Smooth muscle cell (in vitro differentiated cells): ENCODE data around the gene SLIT3. TPM values are rescaled to one million over a fixed set of nuclear protein-coding genes. Genes with fewer than 3 reads are reported as not detected.
A peak's percentile ranks its signal among the peaks of the same experiment; 100 is the strongest.

Experiments used
- DNase-seq: peaks from one replicate; lab custom pipeline; 2025; ENCODE audit not compliant: unreplicated experiment; lab: John Stamatoyannopoulos, UW
- H2AFZ ChIP-seq: fragments of 200-600 bp; sonication (generic); 2 replicates; pipeline ENCODE4 v1.6.0; 2016; ENCODE audit warnings: antibody characterized with exemption, low read depth, mild to moderate bottlenecking
- H3F3A ChIP-seq: fragments of 200-600 bp; sonication (generic); 2 replicates; pipeline ENCODE4 v1.6.0; 2017; ENCODE audit warnings: antibody characterized with exemption, low read depth
- H3K27ac ChIP-seq: fragments of 200-600 bp; sonication (generic); 2 replicates; pipeline ENCODE4 v1.5.1; 2016; ENCODE audit warnings: low read depth, mild to moderate bottlenecking
- H3K27me3 ChIP-seq: fragments of 200-600 bp; sonication (generic); 2 replicates; pipeline ENCODE4 v1.6.1; 2016; ENCODE audit warnings: low read depth, mild to moderate bottlenecking
- H3K36me3 ChIP-seq: fragments of 200-600 bp; sonication (generic); 2 replicates; pipeline ENCODE4 v1.5.1; 2016; ENCODE audit warnings: low read depth
- H3K4me1 ChIP-seq: fragments of 200-600 bp; sonication (generic); 2 replicates; pipeline ENCODE4 v1.5.1; 2016; ENCODE audit warnings: low read depth
- H3K4me2 ChIP-seq: fragments of 200-600 bp; sonication (generic); 2 replicates; pipeline ENCODE4 v1.6.0; 2016; ENCODE audit warnings: mild to moderate bottlenecking
- H3K4me3 ChIP-seq: fragments of 200-600 bp; sonication (generic); 2 replicates; pipeline ENCODE4 v1.5.1; 2016; ENCODE audit warnings: mild to moderate bottlenecking
- H3K79me2 ChIP-seq: fragments of 200-600 bp; sonication (generic); 2 replicates; pipeline ENCODE4 v1.6.0; 2016; ENCODE audit warnings: low read depth, mild to moderate bottlenecking
- H3K9ac ChIP-seq: fragments of 200-600 bp; sonication (generic); 2 replicates; pipeline ENCODE4 v1.6.0; 2016; ENCODE audit warnings: low read depth
- H3K9me3 ChIP-seq: fragments of 200-600 bp; sonication (generic); replicated peaks from 2 replicates; pipeline ENCODE4 v1.5.1; 2016; ENCODE audit warnings: low read depth
- H4K20me1 ChIP-seq: fragments of 200-600 bp; sonication (generic); 2 replicates; pipeline ENCODE4 v1.6.0; 2016; ENCODE audit warnings: low read depth
- CTCF ChIP-seq: fragments of 200-600 bp; sonication (generic); IDR thresholded peaks from 2 replicates; pipeline ENCODE4 v1.5.1; 2017; ENCODE audit warnings: borderline replicate concordance, mild to moderate bottlenecking, antibody characterized with exemption; ENCODE audit not compliant: insufficient read depth, poor library complexity, severe bottlenecking
- WGBS: methylation state at CpG from one replicate; pipeline ENCODE4 v1.1.7; 2016; ENCODE audit warnings: low lambda C conversion rate; 5-methylcytosine and 5-hydroxymethylcytosine counted together
- polyA plus RNA-seq: library from polyadenylated mRNA; unstranded; fragments of >200 nt; fragmentation: Nextera tagmentation; extraction: Ambion mirVana; gene quantifications from 2 replicates; pipeline ENCODE4 v1.2.1, GENCODE V29; 2016
- total RNA-seq: library from RNA; depleted of rRNA; stranded (reverse); fragments of >200 nt; gene quantifications from 2 replicates; pipeline ENCODE4 v1.2.3, GENCODE V29; 2014

The SLIT3 gene
- total and polyA plus RNA-seq, 2 experiments from 2014 or later: 25.4 to 29.5 TPM

GRCh38 chr5:169272111-169272510 lies 28.8 kb downstream of the SLIT3 start:
- Histone ChIP-seq H3K4me3 (no peak overlapping the region), H3K9ac (no peak overlapping the region), H2AFZ (no peak overlapping the region), H4K20me1 (no peaks in the 10 kb centered on the region), H3K27ac (no peak overlapping the region), H3K4me1 (no peaks in the 10 kb centered on the region), H3K27me3 (no peaks in the 10 kb centered on the region), H3K9me3 (no peaks in the 10 kb centered on the region), H3K79me2 (no peaks in the 10 kb centered on the region), H3K36me3 (no peaks in the 10 kb centered on the region), H3K4me2 (no peak overlapping the region), H3F3A (no peaks in the 10 kb centered on the region)
- no peak for DNase-seq
- WGBS: 95% methylated on average over 5 of the region's 5 CpGs
- TF ChIP-seq CTCF: no peak

- Histone ChIP-seq H3K4me3 (no peak overlapping the region), H3K9me3 (no peaks in the 10 kb centered on the region), H3K4me1 (no peaks in the 10 kb centered on the region), H3F3A (no peaks in the 10 kb centered on the region), H3K36me3 (no peaks in the 10 kb centered on the region), H2AFZ (no peak overlapping the region), H3K27ac (no peak overlapping the region), H3K9ac (no peak overlapping the region), H3K4me2 (no peak overlapping the region), H3K79me2 (no peaks in the 10 kb centered on the region), H3K27me3 (no peaks in the 10 kb centered on the region), H4K20me1 (no peaks in the 10 kb centered on the region)
- TF ChIP-seq CTCF: no peak
- DNase-seq: no peak
- 94% methylated on average over 3 of the region's 3 CpGs for WGBS
Observed at GRCh38 chr5:169270827-169271226, 30.1 kb downstream of the SLIT3 start.

- H2AFZ ChIP-seq: no peak overlapping the region
- H3F3A ChIP-seq: no peaks in the 10 kb centered on the region
- TF ChIP-seq CTCF: no peak
- no peak overlapping the region for H3K4me2 ChIP-seq
- no peaks in the 10 kb centered on the region for H3K27me3 ChIP-seq
- no peaks in the 10 kb centered on the region for H3K4me1 ChIP-seq
- no peaks in the 10 kb centered on the region for H3K79me2 ChIP-seq
- WGBS: 80% methylated on average over 7 of the region's 7 CpGs
- H3K27ac ChIP-seq: no peak overlapping the region
- peaks cover 17% of the 10 kb centered on the region for H4K20me1 ChIP-seq
- no peak overlapping the region for H3K4me3 ChIP-seq
- no peaks in the 10 kb centered on the region for H3K9me3 ChIP-seq
- H3K36me3 ChIP-seq: no peaks in the 10 kb centered on the region
- no peak for DNase-seq
- no peak overlapping the region for H3K9ac ChIP-seq
Observed at GRCh38 chr5:169268019-169268418, 32.9 kb downstream of the SLIT3 start.

GRCh38 chr5:169265888-169266287 lies 35.1 kb downstream of the SLIT3 start:
- TF ChIP-seq CTCF: peak; percentile 12
- Histone ChIP-seq H3K4me3 (no peak overlapping the region), H3K27ac (no peak overlapping the region), H2AFZ (no peak overlapping the region), H3K9ac (no peak overlapping the region), H3K27me3 (no peaks in the 10 kb centered on the region), H3F3A (no peaks in the 10 kb centered on the region), H3K79me2 (no peaks in the 10 kb centered on the region), H3K4me1 (no peaks in the 10 kb centered on the region), H3K4me2 (no peak overlapping the region), H4K20me1 (peaks cover 20% of the 10 kb centered on the region), H3K9me3 (no peaks in the 10 kb centered on the region), H3K36me3 (no peaks in the 10 kb centered on the region)
- 72% methylated on average over 3 of the region's 3 CpGs for WGBS
- DNase-seq: no peak
